Skeletal muscle satellite cell (primary cell): ENCODE measurements around the gene MYOG.

Experiments used
- H3K27me3 ChIP-seq: 2 replicates; pipeline ENCODE4 v1.7.0; 2013; ENCODE audit warnings: low read length; ENCODE audit not compliant: control insufficient read depth, insufficient read depth
- H3K36me3 ChIP-seq: 2 replicates; pipeline ENCODE4 v1.7.0; 2013; ENCODE audit warnings: mild to moderate bottlenecking, control low read depth, low read length; ENCODE audit not compliant: insufficient read depth
- H3K4me1 ChIP-seq: 2 replicates; pipeline ENCODE4 v1.7.0; 2013; ENCODE audit warnings: low read length; ENCODE audit not compliant: control insufficient read depth, insufficient read depth
- H3K4me2 ChIP-seq: 2 replicates; pipeline ENCODE4 v1.7.0; 2013; ENCODE audit warnings: mild to moderate bottlenecking, low read length
- H3K4me3 ChIP-seq: 2 replicates; pipeline ENCODE4 v1.7.0; 2013; ENCODE audit warnings: low read length
- H3K9ac ChIP-seq: 2 replicates; pipeline ENCODE4 v1.7.0; 2013; ENCODE audit warnings: mild to moderate bottlenecking, low read depth, low read length, moderate library complexity
- H3K9me3 ChIP-seq: replicated peaks from 2 replicates; pipeline ENCODE4 v1.7.0; 2013; ENCODE audit warnings: mild to moderate bottlenecking, control low read depth, low read length

Gene MYOG

GRCh38 chr1:203056516-203056915 lies 29.3 kb downstream of the MYOG start:
- Histone ChIP-seq H3K4me1 (peaks cover 7% of the 10 kb centered on the region), H3K9ac (no peak overlapping the region), H3K9me3 (no peaks in the 10 kb centered on the region)

GRCh38 chr1:203056012-203056411 lies 29.8 kb downstream of the MYOG start:
- no peak overlapping the region for H3K4me3 ChIP-seq
- H3K27me3 ChIP-seq, result peaks cover under 1% of the 10 kb centered on the region
- H3K4me2 ChIP-seq, result no peak overlapping the region
- H3K9ac ChIP-seq, result no peak overlapping the region
- H3K36me3 ChIP-seq, result peaks cover 16% of the 10 kb centered on the region
- H3K9me3 ChIP-seq, result no peaks in the 10 kb centered on the region
- H3K4me1 ChIP-seq, result peaks cover 12% of the 10 kb centered on the region

More at GRCh38 chr1:203056516-203056915, 29.3 kb downstream of the MYOG start:
- Histone ChIP-seq H3K4me2 (no peak overlapping the region), H3K4me3 (no peak overlapping the region), H3K36me3 (peaks cover 16% of the 10 kb centered on the region), H3K27me3 (no peaks in the 10 kb centered on the region)

DNA sequence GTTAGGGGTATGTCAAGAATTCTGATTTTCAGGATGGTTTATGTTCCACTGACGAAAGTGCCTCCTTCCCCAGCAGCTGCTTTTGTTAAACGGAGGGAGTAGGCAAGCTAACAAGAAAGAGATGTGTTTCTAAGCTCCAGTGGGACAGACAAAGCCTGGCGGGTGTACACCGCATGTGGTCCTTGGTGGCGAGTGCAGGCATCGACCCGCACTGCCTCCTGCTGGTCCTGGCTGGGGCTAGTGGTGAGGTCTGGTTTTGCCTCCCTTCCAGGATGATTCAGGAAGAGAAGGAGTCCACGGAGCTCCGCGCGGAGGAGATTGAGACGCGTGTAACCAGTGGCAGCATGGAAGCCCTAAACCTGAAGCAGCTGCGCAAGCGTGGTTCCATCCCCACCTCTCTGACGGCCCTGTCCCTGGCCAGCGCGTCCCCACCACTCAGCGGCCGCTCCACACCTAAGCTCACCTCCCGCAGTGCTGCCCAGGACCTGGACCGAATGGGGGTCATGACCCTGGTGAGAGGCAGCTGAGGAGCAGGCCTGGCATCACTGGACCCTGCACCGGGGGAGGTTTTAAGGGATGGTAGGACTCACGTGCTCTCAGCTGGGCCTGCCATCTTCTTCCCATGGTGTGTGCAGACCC lies 30.5 kb downstream of the MYOG start:
- peaks cover 16% of the 10 kb centered on the region for H3K36me3 ChIP-seq
- H3K9me3 ChIP-seq, result no peaks in the 10 kb centered on the region
- peaks cover 3% of the 10 kb centered on the region for H3K27me3 ChIP-seq
- no peak overlapping the region for H3K9ac ChIP-seq
- peaks cover 13% of the 10 kb centered on the region for H3K4me1 ChIP-seq
- no peak overlapping the region for H3K4me2 ChIP-seq
- no peak overlapping the region for H3K4me3 ChIP-seq

DNA sequence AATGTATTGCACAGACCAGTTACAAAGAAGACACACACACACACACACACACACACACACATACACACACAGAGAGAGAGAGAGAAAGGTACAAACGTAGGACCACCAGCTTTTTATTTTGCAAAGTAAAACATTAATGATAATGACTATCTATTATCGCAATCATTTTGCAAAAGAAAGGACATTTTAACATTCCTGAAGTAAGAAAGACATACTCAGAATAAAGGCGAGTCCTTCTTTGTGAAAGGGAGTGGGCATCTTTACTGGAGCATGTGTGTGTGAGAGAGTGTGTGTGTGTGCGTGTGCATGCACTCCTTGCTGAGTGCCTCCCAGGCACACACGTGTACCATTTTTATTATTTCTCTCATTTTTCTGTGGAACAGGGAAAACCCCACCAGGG lies 31.2 kb downstream of the MYOG start:
- Histone ChIP-seq H3K36me3 (peaks cover 16% of the 10 kb centered on the region), H3K27me3 (peaks cover 3% of the 10 kb centered on the region), H3K9ac (no peak overlapping the region), H3K4me3 (no peak overlapping the region), H3K4me1 (peaks cover 17% of the 10 kb centered on the region), H3K9me3 (no peaks in the 10 kb centered on the region), H3K4me2 (no peak overlapping the region)

DNA sequence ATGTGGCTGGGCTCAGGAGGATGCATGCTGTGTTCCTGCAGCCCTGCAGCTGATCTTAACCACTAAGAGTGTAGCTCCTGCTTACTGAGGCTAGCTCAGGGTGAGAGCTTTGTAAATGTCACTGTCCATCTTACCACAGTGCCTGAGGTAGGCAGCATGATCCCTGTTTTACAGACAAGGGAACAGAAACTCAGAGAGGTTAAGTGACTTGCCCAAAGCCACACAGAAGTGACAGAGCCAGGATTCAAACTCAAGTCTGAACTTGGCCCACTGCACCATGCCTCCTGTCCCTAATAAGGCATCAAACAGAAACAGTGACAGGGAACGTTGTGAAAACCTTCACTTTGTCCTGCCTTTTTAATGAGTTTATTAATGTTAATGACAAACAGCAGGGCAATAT lies 31.6 kb downstream of the MYOG start:
- Histone ChIP-seq H3K9me3 (no peaks in the 10 kb centered on the region), H3K9ac (no peak overlapping the region), H3K4me3 (no peak overlapping the region), H3K36me3 (peaks cover 16% of the 10 kb centered on the region), H3K4me2 (no peak overlapping the region), H3K4me1 (peaks cover 17% of the 10 kb centered on the region), H3K27me3 (peaks cover 3% of the 10 kb centered on the region)

- Histone ChIP-seq H3K9me3 (no peaks in the 10 kb centered on the region), H3K4me3 (no peak overlapping the region), H3K9ac (no peak overlapping the region), H3K36me3 (peaks cover 16% of the 10 kb centered on the region), H3K27me3 (peaks cover 3% of the 10 kb centered on the region), H3K4me2 (no peak overlapping the region), H3K4me1 (peaks cover 19% of the 10 kb centered on the region)
Measured at GRCh38 chr1:203052601-203053000, 33.2 kb downstream of the MYOG start.

DNA sequence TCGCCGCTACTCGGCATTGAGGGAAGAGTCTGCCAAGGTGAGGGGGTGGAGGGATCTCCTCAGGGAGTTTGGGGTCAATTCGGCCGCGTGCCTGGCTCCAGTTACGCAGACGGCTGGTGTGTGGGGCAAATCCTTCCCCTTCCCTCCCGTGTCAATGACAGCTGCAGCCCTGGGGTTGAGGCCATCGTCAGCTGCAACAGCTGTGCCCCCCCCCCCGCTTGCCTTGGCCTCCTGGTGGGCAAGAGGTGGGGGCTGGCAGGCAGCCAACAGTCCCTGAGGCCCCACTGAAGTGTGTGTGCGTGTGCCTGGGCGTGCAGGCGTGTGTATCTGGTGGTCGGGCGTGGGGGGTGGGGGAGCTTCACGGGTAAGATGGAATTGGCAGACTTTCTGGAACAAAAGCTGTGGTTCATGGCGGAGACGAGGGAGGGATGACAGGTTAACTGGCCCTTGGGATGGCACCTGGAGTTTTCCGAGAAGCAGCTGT lies 33.9 kb downstream of the MYOG start:
- Histone ChIP-seq H3K36me3 (peaks cover 15% of the 10 kb centered on the region), H3K9me3 (no peaks in the 10 kb centered on the region), H3K4me3 (no peak overlapping the region), H3K4me2 (no peak overlapping the region), H3K4me1 (peaks cover 25% of the 10 kb centered on the region), H3K9ac (no peak overlapping the region), H3K27me3 (peaks cover 3% of the 10 kb centered on the region)

DNA sequence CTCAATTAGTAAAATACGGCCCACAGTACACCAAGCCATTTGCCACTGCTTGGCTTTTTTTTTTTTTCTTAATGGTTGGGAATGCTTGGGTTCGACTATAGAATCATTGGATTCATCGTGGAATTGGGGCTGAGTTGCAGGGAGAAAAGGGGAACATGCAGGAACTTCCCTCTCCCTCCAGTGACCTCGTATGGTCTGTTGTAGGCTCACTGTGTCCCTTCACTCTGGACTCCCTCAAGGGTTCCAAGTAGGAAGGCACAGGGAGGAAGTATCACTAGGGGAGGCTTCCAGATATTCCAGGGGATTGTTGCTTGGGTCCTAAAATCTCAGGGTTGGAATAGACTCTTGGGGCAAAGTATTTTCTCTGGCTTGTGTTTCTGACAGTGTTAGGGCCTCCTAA lies 35.0 kb downstream of the MYOG start:
- peaks cover 3% of the 10 kb centered on the region for H3K27me3 ChIP-seq
- H3K4me2 ChIP-seq, result no peak overlapping the region
- H3K9me3 ChIP-seq, result no peaks in the 10 kb centered on the region
- peaks cover 36% of the 10 kb centered on the region for H3K4me1 ChIP-seq
- no peak overlapping the region for H3K9ac ChIP-seq
- no peak overlapping the region for H3K4me3 ChIP-seq
- H3K36me3 ChIP-seq, result peaks cover 8% of the 10 kb centered on the region

GRCh38 chr1:203049576-203050180 lies 36.1 kb downstream of the MYOG start:
- Histone ChIP-seq H3K4me1 (peaks cover 36% of the 10 kb centered on the region), H3K9ac (no peak overlapping the region), H3K4me3 (no peak overlapping the region), H3K36me3 (peaks cover 12% of the 10 kb centered on the region), H3K27me3 (peaks cover 3% of the 10 kb centered on the region), H3K9me3 (no peaks in the 10 kb centered on the region), H3K4me2 (no peak overlapping the region)

DNA sequence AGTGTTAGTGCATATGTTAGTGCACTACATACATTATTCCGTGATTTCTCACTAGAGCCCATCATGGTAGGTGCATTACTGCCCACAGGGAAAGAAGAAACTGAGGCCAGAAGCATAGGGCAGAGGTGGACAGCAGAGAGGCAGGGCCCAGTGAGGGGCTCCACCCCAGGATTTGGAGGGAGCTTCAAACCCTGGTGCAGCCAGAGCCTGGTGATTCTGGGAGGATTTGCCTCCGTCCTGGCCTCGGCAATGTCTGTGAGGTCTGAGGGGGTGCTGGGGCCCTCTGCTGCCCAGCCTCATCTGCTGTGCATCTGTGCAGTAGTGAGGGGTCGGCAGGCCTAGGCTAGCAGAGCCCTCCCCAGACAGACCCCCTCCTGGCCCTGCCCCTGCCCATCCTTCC lies 36.7 kb downstream of the MYOG start:
- no peak overlapping the region for H3K9ac ChIP-seq
- no peaks in the 10 kb centered on the region for H3K9me3 ChIP-seq
- peaks cover 13% of the 10 kb centered on the region for H3K36me3 ChIP-seq
- peaks cover 3% of the 10 kb centered on the region for H3K27me3 ChIP-seq
- H3K4me2 ChIP-seq, result no peak overlapping the region
- no peak overlapping the region for H3K4me3 ChIP-seq
- peaks cover 36% of the 10 kb centered on the region for H3K4me1 ChIP-seq

GRCh38 chr1:203048555-203049051 lies 37.2 kb downstream of the MYOG start:
- H3K36me3 ChIP-seq, result peaks cover 13% of the 10 kb centered on the region
- no peak overlapping the region for H3K4me3 ChIP-seq
- no peak overlapping the region for H3K9ac ChIP-seq
- peaks cover 36% of the 10 kb centered on the region for H3K4me1 ChIP-seq
- peaks cover 3% of the 10 kb centered on the region for H3K27me3 ChIP-seq
- no peak overlapping the region for H3K4me2 ChIP-seq
- H3K9me3 ChIP-seq, result no peaks in the 10 kb centered on the region

DNA sequence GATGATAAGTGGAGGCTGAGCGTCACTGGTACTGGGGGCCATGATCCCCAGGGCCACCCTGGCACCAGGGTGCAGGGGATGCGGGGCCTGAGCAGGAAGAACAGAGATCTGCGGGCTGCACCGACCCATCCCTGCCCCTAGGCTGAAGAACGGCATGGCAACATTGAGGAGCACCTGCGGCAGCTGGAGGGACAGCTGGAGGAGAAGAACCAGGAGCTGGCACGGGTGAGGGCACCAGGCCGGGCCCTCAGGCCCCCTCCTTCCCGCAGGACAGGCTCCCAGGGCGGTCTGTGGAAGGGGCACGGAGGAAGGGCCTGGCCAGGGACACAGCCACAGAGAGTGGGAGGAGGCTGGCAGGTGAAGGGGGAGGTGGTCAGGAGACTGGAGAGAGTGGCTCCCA lies 37.7 kb downstream of the MYOG start:
- H3K9ac ChIP-seq, result no peak overlapping the region
- peaks cover 3% of the 10 kb centered on the region for H3K27me3 ChIP-seq
- H3K4me2 ChIP-seq, result no peak overlapping the region
- no peaks in the 10 kb centered on the region for H3K9me3 ChIP-seq
- H3K4me3 ChIP-seq, result no peak overlapping the region
- H3K36me3 ChIP-seq, result peaks cover 13% of the 10 kb centered on the region
- peaks cover 36% of the 10 kb centered on the region for H3K4me1 ChIP-seq
